Measurements from ENCODE around the gene ARPP21.

ARPP21 gene

DNA sequence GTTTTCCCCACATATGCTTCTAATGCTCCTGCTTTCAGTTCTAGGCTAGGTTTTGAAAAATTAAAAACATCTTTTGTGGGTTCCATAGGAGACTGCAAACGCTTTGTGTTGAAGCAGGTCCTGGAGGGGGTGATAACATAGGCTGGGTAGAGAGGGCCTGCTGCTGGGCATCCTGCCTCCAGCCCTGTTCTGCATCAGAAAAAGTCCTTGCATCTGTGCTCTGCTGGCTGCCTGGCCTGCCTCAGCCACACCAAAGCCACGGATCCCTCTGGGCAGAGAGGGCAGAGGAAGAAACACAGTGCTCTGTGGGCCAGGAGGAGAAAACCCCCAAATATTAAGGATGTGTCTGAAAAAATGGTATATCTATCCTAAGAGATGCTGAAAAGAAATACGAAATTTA is 3.9 kb upstream of the ARPP21 start:
- DNase-seq (ENCODE audit: low read depth, low spot score): no peak
- no peak overlapping the region for H3K4me3 ChIP-seq (ENCODE audit: low read depth, low read length)
- CTCF ChIA-PET: no interaction called here
- POLR2A ChIA-PET: no interaction called here
- TF ChIP-seq, protein P1, sequence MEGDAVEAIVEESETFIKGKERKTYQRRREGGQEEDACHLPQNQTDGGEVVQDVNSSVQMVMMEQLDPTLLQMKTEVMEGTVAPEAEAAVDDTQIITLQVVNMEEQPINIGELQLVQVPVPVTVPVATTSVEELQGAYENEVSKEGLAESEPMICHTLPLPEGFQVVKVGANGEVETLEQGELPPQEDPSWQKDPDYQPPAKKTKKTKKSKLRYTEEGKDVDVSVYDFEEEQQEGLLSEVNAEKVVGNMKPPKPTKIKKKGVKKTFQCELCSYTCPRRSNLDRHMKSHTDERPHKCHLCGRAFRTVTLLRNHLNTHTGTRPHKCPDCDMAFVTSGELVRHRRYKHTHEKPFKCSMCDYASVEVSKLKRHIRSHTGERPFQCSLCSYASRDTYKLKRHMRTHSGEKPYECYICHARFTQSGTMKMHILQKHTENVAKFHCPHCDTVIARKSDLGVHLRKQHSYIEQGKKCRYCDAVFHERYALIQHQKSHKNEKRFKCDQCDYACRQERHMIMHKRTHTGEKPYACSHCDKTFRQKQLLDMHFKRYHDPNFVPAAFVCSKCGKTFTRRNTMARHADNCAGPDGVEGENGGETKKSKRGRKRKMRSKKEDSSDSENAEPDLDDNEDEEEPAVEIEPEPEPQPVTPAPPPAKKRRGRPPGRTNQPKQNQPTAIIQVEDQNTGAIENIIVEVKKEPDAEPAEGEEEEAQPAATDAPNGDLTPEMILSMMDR (IDR thresholded peaks at IDR 0.05; ENCODE audit: insufficient read depth, low read length, missing control alignments): no peak

GRCh38 chr3:35635926-35636683 is 3.2 kb upstream of the ARPP21 start:
- CTCF ChIA-PET: no interaction called here
- TF ChIP-seq, protein P1 (IDR thresholded peaks at IDR 0.05; ENCODE audit: insufficient read depth, low read length, missing control alignments): no peak
- no peak for DNase-seq (ENCODE audit: low read depth, low spot score)
- POLR2A ChIA-PET: no interaction called here
- no peak overlapping the region for H3K4me3 ChIP-seq (ENCODE audit: low read depth, low read length)

- ChIA-PET CTCF (no interaction called here), POLR2A (no interaction called here)
- H3K4me3 ChIP-seq (ENCODE audit: low read depth, low read length): no peak overlapping the region
Observed at GRCh38 chr3:35638251-35638979, 910 bp upstream of the ARPP21 start.

DNA sequence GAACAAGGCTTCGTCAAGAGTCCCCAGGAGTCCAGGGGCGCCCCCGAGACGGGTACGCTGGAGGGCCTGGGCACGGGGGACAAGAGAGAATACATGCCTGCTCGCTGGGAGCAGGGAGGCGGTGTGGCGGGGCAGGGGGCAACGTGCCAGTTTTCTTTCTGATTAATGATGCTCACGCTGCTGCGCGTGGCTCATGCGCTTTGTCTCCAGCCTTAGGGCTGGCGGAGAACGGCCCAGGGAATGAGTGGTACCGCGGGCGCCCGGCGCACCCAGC is 408 bp upstream of the ARPP21 start:
- TF ChIP-seq, protein P1 (IDR thresholded peaks at IDR 0.05; ENCODE audit: insufficient read depth, low read length, missing control alignments): no peak
- DNase-seq (ENCODE audit: low read depth, low spot score): no peak
- H3K4me3 ChIP-seq (ENCODE audit: low read depth, low read length): no peak overlapping the region
- ChIA-PET POLR2A (no interaction called here), CTCF (no interaction called here)

More at GRCh38 chr3:35638251-35638979, 910 bp upstream of the ARPP21 start:
- DNase-seq (ENCODE audit: low read depth, low spot score): no peak
- TF ChIP-seq, protein P1 (IDR thresholded peaks at IDR 0.05; ENCODE audit: insufficient read depth, low read length, missing control alignments): no peak

DNA sequence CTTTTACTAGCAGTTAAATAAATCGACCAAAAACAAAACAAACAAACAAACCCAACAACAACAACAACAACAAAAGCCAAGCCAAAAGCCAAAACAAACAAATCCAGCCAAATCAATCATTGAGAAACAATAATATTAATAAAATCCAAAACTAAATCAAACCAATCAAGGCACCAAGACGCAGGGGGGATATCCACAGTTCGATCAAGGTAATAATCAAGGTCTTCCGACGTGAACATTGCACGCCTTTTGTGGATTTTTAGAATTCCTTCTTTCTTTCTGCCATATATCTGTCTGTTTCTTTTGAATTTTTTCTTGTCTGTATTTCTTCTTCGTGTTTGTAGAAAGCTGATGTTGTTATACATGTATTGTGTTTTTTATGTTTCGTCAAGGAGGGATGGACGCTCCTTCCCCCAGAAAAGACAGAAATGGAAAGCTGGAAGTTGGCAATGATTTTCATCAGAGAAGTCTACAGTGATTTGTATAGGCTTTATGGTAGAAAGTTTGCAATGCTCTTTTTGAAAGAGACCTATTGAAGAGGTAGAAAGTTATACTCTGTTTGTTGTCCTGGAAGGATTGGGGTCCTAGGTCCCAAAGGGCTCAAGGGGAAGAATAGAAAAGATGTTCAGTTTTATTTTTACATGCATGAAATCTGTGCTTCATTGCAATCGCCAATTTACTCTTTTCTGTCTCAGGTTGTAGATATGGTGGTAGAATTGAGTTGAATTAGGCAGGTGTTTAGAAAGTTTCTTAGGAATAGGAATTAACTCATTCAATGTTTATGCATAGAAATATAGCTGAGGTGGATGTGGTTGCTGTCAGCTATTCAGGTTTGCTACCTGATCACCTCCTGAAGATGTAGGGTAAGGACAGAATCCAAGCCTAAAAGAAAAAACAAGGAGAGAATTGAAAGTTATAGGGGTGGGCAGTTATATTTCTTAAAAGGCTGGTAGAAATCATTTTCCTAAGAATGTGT is 1.2 kb downstream of the ARPP21 start:
- H3K4me3 ChIP-seq (ENCODE audit: low read depth, low read length): no peak overlapping the region
- no peak for DNase-seq (ENCODE audit: low read depth, low spot score)
- TF ChIP-seq, protein P1 (IDR thresholded peaks at IDR 0.05; ENCODE audit: insufficient read depth, low read length, missing control alignments): no peak
- POLR2A ChIA-PET: no interaction called here
- CTCF ChIA-PET: interaction anchor here (1.3 kb wide), 1 partner anchor 8 kb away, joined by 3 read pairs; no protein-coding TSS in a partner anchor

DNA sequence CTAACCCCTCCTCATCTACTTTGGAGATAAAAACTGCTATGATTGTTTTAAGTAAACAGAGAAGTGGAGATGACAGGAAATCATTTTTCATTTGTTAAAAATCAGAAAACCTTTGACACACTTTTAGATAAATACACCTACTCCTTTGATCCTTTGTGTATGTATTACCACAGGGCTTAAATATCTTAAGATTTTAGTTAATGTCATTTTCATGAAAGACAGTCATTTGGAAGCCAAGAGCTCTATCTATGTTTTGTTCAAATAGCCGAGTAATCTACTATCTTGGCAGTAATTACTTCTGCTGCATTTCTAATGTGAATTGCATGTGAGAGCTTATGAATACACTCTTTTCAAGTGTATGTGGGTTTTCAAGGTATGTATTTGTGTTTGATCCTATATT is 2.0 kb downstream of the ARPP21 start:
- ChIA-PET CTCF (no interaction called here), POLR2A (no interaction called here)
- DNase-seq (ENCODE audit: low read depth, low spot score): no peak
- TF ChIP-seq, protein P1 (IDR thresholded peaks at IDR 0.05; ENCODE audit: insufficient read depth, low read length, missing control alignments): no peak
- H3K4me3 ChIP-seq (ENCODE audit: low read depth, low read length): no peak overlapping the region
